GM12873 (cell line): Measurements from ENCODE around the gene SORCS2.

Experiments
- TF ChIP-seq, protein P1 (sequence below): IDR thresholded peaks from 2 replicates; pipeline ENCODE4 v1.5.1; 2012; ENCODE audit warnings: low read depth, mild to moderate bottlenecking, moderate library complexity, low read length, control low read depth; ENCODE audit not compliant: insufficient read depth; ENCODE audit errors: missing control alignments

The SORCS2 gene

DNA sequence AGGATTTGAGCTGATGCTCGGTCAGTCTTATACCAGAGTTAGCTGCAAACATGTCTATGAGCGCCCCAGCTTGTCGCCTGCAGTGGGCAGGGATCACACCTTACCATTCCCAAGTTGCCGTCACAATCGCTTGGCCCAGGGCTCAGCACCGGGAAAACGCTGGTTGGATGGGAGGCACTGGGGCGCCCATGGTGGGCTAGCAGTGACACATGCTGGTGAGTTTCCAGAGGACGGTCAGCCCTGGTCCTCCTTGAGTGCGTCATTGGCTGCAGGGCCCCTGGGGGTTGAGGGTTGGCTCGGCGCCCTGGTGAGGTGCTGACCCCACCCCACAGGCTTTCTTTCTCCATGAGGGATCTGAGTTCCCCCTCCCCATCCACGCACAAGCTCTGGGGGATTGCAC lies 50.4 kb downstream of the SORCS2 start:
- TF ChIP-seq, protein P1, sequence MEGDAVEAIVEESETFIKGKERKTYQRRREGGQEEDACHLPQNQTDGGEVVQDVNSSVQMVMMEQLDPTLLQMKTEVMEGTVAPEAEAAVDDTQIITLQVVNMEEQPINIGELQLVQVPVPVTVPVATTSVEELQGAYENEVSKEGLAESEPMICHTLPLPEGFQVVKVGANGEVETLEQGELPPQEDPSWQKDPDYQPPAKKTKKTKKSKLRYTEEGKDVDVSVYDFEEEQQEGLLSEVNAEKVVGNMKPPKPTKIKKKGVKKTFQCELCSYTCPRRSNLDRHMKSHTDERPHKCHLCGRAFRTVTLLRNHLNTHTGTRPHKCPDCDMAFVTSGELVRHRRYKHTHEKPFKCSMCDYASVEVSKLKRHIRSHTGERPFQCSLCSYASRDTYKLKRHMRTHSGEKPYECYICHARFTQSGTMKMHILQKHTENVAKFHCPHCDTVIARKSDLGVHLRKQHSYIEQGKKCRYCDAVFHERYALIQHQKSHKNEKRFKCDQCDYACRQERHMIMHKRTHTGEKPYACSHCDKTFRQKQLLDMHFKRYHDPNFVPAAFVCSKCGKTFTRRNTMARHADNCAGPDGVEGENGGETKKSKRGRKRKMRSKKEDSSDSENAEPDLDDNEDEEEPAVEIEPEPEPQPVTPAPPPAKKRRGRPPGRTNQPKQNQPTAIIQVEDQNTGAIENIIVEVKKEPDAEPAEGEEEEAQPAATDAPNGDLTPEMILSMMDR = no peak

DNA sequence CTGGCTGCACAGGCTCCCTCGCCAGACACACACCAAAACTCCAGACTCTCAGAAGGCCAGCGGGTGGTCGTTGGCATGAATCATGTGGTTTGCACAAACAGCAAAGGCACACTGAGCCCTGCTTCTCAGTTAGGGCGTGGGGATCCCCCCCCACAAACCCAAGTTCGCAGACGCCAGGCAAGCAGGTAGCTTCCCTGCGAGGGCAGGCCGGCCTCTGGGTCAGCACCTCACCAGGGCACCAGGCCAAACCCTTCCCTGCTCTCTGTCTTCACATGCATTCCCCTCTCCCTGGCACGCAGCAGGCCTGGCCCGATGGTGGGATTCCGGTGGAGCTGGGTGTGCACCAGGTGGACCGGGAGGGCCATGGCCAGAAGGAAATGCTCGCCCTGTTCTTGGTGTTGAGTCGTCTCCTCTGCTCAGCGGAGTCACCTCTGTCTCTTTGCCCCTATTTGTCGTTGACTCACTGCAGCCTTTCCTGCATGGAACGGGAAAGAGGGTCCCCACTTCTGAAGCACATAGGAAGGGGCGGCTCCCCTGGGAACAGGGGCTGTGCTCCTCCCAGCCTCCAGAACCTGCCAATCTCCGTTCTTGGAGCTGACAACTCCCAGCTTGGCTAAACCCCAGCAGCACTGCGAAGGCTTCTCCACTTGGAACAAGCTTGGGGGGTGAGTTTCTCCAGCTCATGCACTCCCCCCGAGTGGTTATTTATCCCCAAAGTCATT lies 51.4 kb downstream of the SORCS2 start:
- TF ChIP-seq, protein P1 = no peak

DNA sequence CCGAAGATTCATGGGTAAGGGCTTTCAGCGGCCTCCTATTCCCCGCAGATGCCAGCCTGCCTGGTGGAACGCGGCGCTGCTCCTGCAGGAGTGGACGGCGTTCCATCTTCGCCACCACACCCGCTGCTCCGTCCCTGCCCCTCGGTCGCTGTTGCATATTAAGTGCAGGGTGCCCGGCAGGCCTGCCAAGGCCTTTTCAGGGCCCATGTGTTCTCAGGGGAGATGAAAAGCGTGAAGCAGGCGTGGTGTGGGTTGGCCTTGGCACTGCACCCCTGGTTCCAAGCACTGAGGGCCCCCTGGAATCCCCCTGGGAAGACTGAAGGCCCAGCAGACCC lies 52.0 kb downstream of the SORCS2 start:
- TF ChIP-seq, protein P1 = no peak

DNA sequence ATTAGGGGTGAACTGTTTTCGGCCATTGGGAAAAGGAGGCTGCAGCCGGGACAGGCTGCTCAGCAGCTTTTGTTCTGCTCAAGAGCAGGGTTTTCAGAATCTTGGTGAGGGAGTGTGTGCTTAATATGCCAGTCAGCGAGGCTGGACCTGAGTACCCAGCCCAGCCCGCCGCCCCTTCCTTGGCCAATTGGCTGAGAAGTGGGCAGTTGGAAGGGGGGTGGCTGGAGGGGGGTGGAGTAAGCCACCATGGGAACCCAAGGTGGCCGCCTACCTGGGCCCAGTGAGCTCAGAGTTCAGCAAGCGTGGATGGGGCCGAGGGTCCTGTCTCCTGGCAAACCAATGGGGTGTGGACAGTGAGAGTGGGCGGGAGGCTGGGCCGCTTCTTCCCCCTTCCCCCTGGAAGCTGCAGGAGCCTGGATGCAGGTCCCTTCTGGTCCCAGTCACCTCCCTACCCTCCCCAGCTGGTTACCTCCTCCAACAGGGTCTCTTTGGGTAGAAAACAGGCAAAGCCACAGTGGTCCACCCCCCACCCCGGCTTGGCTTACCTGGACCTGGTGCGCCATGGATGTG lies 52.5 kb downstream of the SORCS2 start:
- TF ChIP-seq, protein P1 = no peak

DNA sequence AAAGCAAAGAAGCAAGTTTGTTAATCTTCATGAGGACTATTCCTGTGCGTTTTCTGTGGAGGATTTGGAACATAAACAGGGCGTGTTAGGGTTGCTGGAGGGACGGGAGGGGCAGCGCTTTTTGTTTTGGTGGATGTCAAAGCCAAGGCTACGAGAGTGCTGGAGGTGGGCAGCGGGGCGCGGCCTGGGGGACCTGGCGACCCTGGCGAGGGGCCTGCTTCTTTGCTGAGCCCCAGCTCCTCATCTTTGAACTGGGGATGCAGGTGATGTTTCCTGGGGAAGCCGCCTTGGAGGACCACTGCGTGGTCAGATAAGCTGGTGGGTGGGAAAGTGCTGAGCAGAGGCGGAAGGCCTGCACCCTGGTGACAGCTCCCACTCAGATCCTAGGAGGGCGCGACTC lies 55.2 kb downstream of the SORCS2 start:
- TF ChIP-seq, protein P1 = no peak

DNA sequence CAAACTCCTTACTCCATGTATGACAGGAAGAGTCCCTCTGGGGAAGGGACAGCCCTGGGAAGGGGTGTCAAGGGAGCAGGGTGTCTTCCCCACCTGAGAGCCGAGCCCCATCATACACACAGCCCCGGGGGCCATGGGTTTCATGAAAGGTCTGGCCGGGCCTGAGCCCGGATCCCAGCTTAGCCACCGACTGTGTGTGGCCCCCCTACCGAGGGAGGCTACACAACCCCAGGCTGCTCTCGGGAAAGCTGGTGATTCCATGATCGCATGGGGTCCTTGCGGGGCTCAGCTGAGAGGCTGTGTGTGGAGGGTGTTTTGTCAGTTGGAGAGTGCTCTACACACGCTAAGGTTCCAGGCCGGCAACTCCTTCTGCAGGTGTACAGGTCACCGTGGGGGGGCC lies 55.6 kb downstream of the SORCS2 start:
- TF ChIP-seq, protein P1 = no peak

DNA sequence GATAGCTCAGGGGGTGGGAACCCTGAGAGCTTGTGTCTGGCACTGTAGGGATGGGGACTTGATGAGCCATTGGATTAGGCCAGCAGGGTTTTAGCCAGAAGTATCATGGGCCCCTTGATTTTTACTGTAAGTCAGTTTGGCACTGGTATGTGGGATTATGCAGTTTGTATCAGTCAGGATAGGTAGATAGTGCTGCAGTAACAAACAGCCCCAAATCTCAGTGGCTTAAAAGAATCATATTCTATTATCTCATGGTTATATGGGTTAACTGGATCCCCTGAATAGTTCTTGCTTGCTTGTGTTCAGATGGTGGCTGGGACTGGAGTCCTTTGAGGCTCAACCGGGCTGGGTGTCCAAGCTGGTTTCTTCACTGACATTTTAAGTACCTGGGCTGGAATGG lies 56.5 kb downstream of the SORCS2 start:
- TF ChIP-seq, protein P1 = no peak

DNA sequence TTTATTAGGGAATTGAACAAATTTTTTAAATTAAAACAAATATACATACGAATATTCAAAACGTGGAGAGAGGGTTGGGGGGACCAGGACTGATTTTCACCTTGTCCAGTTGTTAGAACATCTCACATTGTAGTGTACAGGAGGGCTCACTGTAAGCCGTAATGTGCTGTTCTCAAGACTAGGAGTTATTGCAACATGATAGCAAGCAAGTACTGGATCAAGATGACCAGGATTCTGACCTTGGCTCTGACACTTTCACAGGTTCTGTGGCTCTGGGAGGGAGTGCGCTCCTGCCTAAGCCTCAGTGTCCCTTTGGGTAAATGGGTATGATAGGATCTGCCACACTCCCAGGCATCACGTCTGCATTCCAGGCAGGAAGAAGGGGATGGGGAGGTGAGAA lies 59.0 kb downstream of the SORCS2 start:
- TF ChIP-seq, protein P1 = no peak
